Skin epidermis (tissue), 12 donors: ENCODE data around the gene COL4A4.
A peak's percentile ranks its signal among the peaks of the same experiment; 100 is the strongest.
"Not testable (repeated sequence)": the region's sequence is repeated elsewhere in the genome, so short reads cannot be mapped to it uniquely, and the experiment has no call there.

Experiments used
- H3K27ac ChIP-seq, 21 experiments: fragments of 200-600 bp; sonication (generic) in 11 of 21; one replicate each; pipeline ENCODE4 v1.5.0; 2020; ENCODE audit warnings: mild to moderate bottlenecking in 3 of 21, inconsistent platforms in 2 of 21, moderate library complexity in 2 of 21
- H3K4me3 ChIP-seq, 7 experiments: fragments of 200-600 bp; sonication (generic) in 2 of 7; one replicate each; pipeline ENCODE4 v1.5.0; 2020; ENCODE audit warnings: inconsistent platforms in 2 of 7, mild to moderate bottlenecking in 2 of 7, moderate library complexity in 1 of 7

The COL4A4 gene

GRCh38 chr2:227123697-227124096, 40.3 kb downstream of the COL4A4 start:
- Histone ChIP-seq H3K27ac (no peak overlapping the region), H3K4me3 (no peak overlapping the region)

GRCh38 chr2:227118353-227118752, 45.7 kb downstream of the COL4A4 start:
- Histone ChIP-seq H3K27ac (no peak overlapping the region), H3K4me3 (no peak overlapping the region)

GRCh38 chr2:227117852-227118251, 46.2 kb downstream of the COL4A4 start:
- no peak overlapping the region for H3K27ac ChIP-seq
- no peak overlapping the region for H3K4me3 ChIP-seq

GRCh38 chr2:227117027-227117426, 47.0 kb downstream of the COL4A4 start:
- no peak overlapping the region for H3K4me3 ChIP-seq
- no peak overlapping the region for H3K27ac ChIP-seq

GRCh38 chr2:227115761-227116160, 48.2 kb downstream of the COL4A4 start:
- Histone ChIP-seq H3K27ac (no peak overlapping the region), H3K4me3 (no peak overlapping the region)

- no peak overlapping the region for H3K27ac ChIP-seq
- H3K4me3 ChIP-seq, result no peak overlapping the region
These were observed 56.9 kb downstream of the COL4A4 start for GRCh38 chr2:227106845-227107759.

GRCh38 chr2:227103583-227103982, 60.4 kb downstream of the COL4A4 start:
- Histone ChIP-seq H3K27ac (no peak overlapping the region), H3K4me3 (no peak overlapping the region)

GRCh38 chr2:227099340-227099739, 64.7 kb downstream of the COL4A4 start:
- no peak overlapping the region for H3K27ac ChIP-seq
- no peak overlapping the region for H3K4me3 ChIP-seq

- Histone ChIP-seq H3K27ac (no peak overlapping the region), H3K4me3 (no peak overlapping the region)
These were observed 65.9 kb downstream of the COL4A4 start for GRCh38 chr2:227098162-227098515.

- no peak overlapping the region for H3K4me3 ChIP-seq
These were observed 66.4 kb downstream of the COL4A4 start for GRCh38 chr2:227097495-227098161.

GRCh38 chr2:227095346-227095745, 68.7 kb downstream of the COL4A4 start:
- no peak overlapping the region for H3K27ac ChIP-seq
- no peak overlapping the region for H3K4me3 ChIP-seq

More at GRCh38 chr2:227097495-227098161, 66.4 kb downstream of the COL4A4 start:
- H3K27ac ChIP-seq, result no peak overlapping the region

- Histone ChIP-seq H3K4me3 (no peak overlapping the region), H3K27ac (no peak overlapping the region)
These were observed 81.7 kb downstream of the COL4A4 start for GRCh38 chr2:227082286-227082685.

- Histone ChIP-seq H3K27ac (no peak overlapping the region), H3K4me3 (no peak overlapping the region)
These were observed 84.3 kb downstream of the COL4A4 start for GRCh38 chr2:227079726-227080125.

GRCh38 chr2:227065065-227065464, 98.9 kb downstream of the COL4A4 start:
- H3K4me3 ChIP-seq, result peak overlapping the region in 1 of 7 experiments; percentile 21
- H3K27ac ChIP-seq, result not testable (repeated sequence)

GRCh38 chr2:227058888-227059399, 105.1 kb downstream of the COL4A4 start:
- Histone ChIP-seq H3K27ac (no peak overlapping the region), H3K4me3 (no peak overlapping the region)

GRCh38 chr2:227057743-227058447, 106.1 kb downstream of the COL4A4 start:
- H3K4me3 ChIP-seq, result no peak overlapping the region

GRCh38 chr2:227057060-227057459, 106.9 kb downstream of the COL4A4 start:
- no peak overlapping the region for H3K4me3 ChIP-seq
- H3K27ac ChIP-seq, result no peak overlapping the region

More at GRCh38 chr2:227057743-227058447, 106.1 kb downstream of the COL4A4 start:
- no peak overlapping the region for H3K27ac ChIP-seq

- H3K4me3 ChIP-seq, result no peak overlapping the region
These were observed 110.0 kb downstream of the COL4A4 start for GRCh38 chr2:227054006-227054405.

GRCh38 chr2:227052879-227053278, 111.1 kb downstream of the COL4A4 start:
- Histone ChIP-seq H3K4me3 (no peak overlapping the region), H3K27ac (no peak overlapping the region)

More at GRCh38 chr2:227054006-227054405, 110.0 kb downstream of the COL4A4 start:
- H3K27ac ChIP-seq, result no peak overlapping the region

GRCh38 chr2:227043981-227044380, 120.0 kb downstream of the COL4A4 start:
- H3K4me3 ChIP-seq, result no peak overlapping the region
- H3K27ac ChIP-seq, result no peak overlapping the region
